HepG2 (cell line): ENCODE measurements around the gene MARCHF2. TPM values are rescaled to one million over a fixed set of nuclear protein-coding genes. Genes with fewer than 3 reads are reported as not detected.

Experiments used
- CREB1 ChIP-seq, 2 experiments: fragments of 450-650 bp in 1 of 2; IDR thresholded peaks; 2 replicates each; pipeline ENCODE4 v1.6.1; 2016 to 2017; ENCODE audit warnings: control low read depth in 1 of 2, mild to moderate bottlenecking in 1 of 2, missing compliant biosample characterization in 1 of 2, missing genetic modification characterization in 1 of 2
- DPF2 ChIP-seq: sonication (generic); formaldehyde crosslinking; IDR thresholded peaks from 2 replicates; pipeline ENCODE4 v1.4.0; 2020; ENCODE audit warnings: mild to moderate bottlenecking, low read depth, missing genetic modification reagents, borderline replicate concordance
- ETS1 ChIP-seq: sonication (generic); formaldehyde crosslinking; IDR thresholded peaks from 2 replicates; pipeline ENCODE4 v1.4.0; 2020; ENCODE audit warnings: missing genetic modification reagents
- EZH2 ChIP-seq: conservative IDR thresholded peaks from 2 replicates; pipeline ENCODE4 v1.6.1; 2012; ENCODE audit warnings: mild to moderate bottlenecking, low read depth, low read length, moderate library complexity
- HDAC1 ChIP-seq: sonication (generic); formaldehyde crosslinking; IDR thresholded peaks from 2 replicates; pipeline ENCODE4 v1.5.1; 2020; ENCODE audit warnings: mild to moderate bottlenecking, missing genetic modification reagents
- JUND ChIP-seq: sonication (generic); formaldehyde crosslinking; IDR thresholded peaks from 2 replicates; pipeline ENCODE4 v1.8.0; 2022; ENCODE audit warnings: mild to moderate bottlenecking, missing genetic modification reagents
- MED1 ChIP-seq: sonication (generic); formaldehyde crosslinking; IDR thresholded peaks from 2 replicates; pipeline ENCODE4 v1.4.0; 2020; ENCODE audit warnings: missing genetic modification reagents
- NR2F6 ChIP-seq, 2 experiments: IDR thresholded peaks; 2 replicates each; pipeline ENCODE4 v1.6.1; 2016; ENCODE audit warnings: antibody characterized with exemption in 1 of 2, mild to moderate bottlenecking in 1 of 2
- RFX5 ChIP-seq: IDR thresholded peaks from 2 replicates; pipeline ENCODE4 v1.6.1; 2011; ENCODE audit warnings: low read depth, low read length, improper control_type of control experiment
- RFXAP ChIP-seq: sonication (generic); formaldehyde crosslinking; IDR thresholded peaks from 2 replicates; pipeline ENCODE4 v1.4.0; 2020; ENCODE audit warnings: missing genetic modification reagents, borderline replicate concordance
- SKI ChIP-seq: fragments of 450-650 bp; IDR thresholded peaks from one replicate; pipeline ENCODE4 v1.6.1; 2018; ENCODE audit warnings: mild to moderate bottlenecking; ENCODE audit not compliant: partially characterized antibody
- SMC3 ChIP-seq: IDR thresholded peaks from 2 replicates; pipeline ENCODE4 v1.6.1; 2011; ENCODE audit warnings: low read length, improper control_type of control experiment
- TAF1 ChIP-seq: sonication (generic); formaldehyde crosslinking; IDR thresholded peaks from 2 replicates; pipeline ENCODE4 v1.4.0; 2020; ENCODE audit warnings: missing genetic modification reagents
- TBX2 ChIP-seq: sonication (generic); formaldehyde crosslinking; IDR thresholded peaks from 2 replicates; pipeline ENCODE4 v1.5.0; 2020; ENCODE audit warnings: missing genetic modification reagents, mild to moderate bottlenecking, borderline replicate concordance
- TEAD3 ChIP-seq: optimal IDR thresholded peaks from 2 replicates; pipeline ENCODE3; 2016; ENCODE audit warnings: borderline replicate concordance
- ZFP37 ChIP-seq: sonication (generic); formaldehyde crosslinking; IDR thresholded peaks from 2 replicates; pipeline ENCODE4 v1.4.0; 2020; ENCODE audit warnings: missing genetic modification reagents, borderline replicate concordance
- ZHX2 ChIP-seq, 2 experiments: sonication (generic) in 1 of 2; formaldehyde crosslinking in 1 of 2; IDR thresholded peaks; 2 replicates each; pipeline versions ENCODE4 v1.6.1 to v1.9.0; 2014 to 2022; ENCODE audit warnings: antibody characterized with exemption in 1 of 2, borderline replicate concordance in 1 of 2, inconsistent platforms in 1 of 2, low read depth in 1 of 2, missing genetic modification reagents in 1 of 2
- ZMYM2 ChIP-seq: sonication (generic); formaldehyde crosslinking; IDR thresholded peaks from 2 replicates; pipeline ENCODE4 v1.8.0; 2022; ENCODE audit warnings: mild to moderate bottlenecking, missing genetic modification reagents
- ZNF367 ChIP-seq: sonication (generic); formaldehyde crosslinking; IDR thresholded peaks from 2 replicates; pipeline ENCODE4 v1.4.0; 2020; ENCODE audit warnings: missing genetic modification reagents, borderline replicate concordance
- ZNF788 ChIP-seq: sonication (generic); formaldehyde crosslinking; IDR thresholded peaks from 2 replicates; pipeline ENCODE4 v1.5.0; 2020; ENCODE audit warnings: mild to moderate bottlenecking, missing genetic modification reagents, borderline replicate concordance
- polyA plus RNA-seq, 8 experiments: library from polyadenylated mRNA; depleted of rRNA in 3 of 8; stranded (reverse) in 7 of 8; unstranded in 1 of 8; fragments of >200 nt; fragmentation: Illumina TruSeq in 4 of 8; extraction: Trizol in 4 of 8; gene quantifications; 2 replicates each; pipeline versions ENCODE4 v1.2.1 to v1.2.3, GENCODE V29; 2011 to 2016; ENCODE audit warnings: low read depth in 4 of 8, missing spikeins in 1 of 8, mixed read lengths in 1 of 8; ENCODE audit not compliant: insufficient read depth in 1 of 8
- total RNA-seq, 5 experiments: library from RNA; depleted of rRNA; stranded (reverse); fragments of >200 nt; fragmentation: Illumina TruSeq; extraction: Trizol; gene quantifications; 2 replicates each; pipeline ENCODE4 v1.2.3, GENCODE V29; 2016; ENCODE audit warnings: low read depth in 1 of 5
- TF ChIP-seq, protein P1 (sequence below): sonication (generic); formaldehyde crosslinking; IDR thresholded peaks from 2 replicates; pipeline ENCODE4 v1.5.0; 2020; ENCODE audit warnings: mild to moderate bottlenecking, missing genetic modification reagents

The MARCHF2 gene
- total and polyA plus RNA-seq, 2 of the 13 experiments (the other 11 are each of a cell fraction or from before 2014, with no cell fraction given): 12.7 to 13.0 TPM

- no peak for TF ChIP-seq TAF1
- TF ChIP-seq ZNF788: no peak
- TF ChIP-seq TEAD3 (CRISPR knock-in tag): peak; percentile 59
- 0 out of 2 replicates have a peak, but pooled peaks have one; percentile 1 for TF ChIP-seq SMC3
- TF ChIP-seq MED1: 0 out of 2 replicates have a peak, but pooled peaks have one; percentile 52
- TF ChIP-seq RFX5: peak; percentile 83
- no peak for TF ChIP-seq ZNF367 (CRISPR knock-in tag)
- peak; percentile 73 for TF ChIP-seq SKI
- TF ChIP-seq RFXAP (CRISPR knock-in tag): no peak
- peak; percentile 81 for TF ChIP-seq CREB1 (IDR thresholded peaks at IDR 0.05)
- TF ChIP-seq CREB1 (CRISPR knock-in tag; IDR thresholded peaks at IDR 0.05): peak; percentile 68
- 0 out of 2 replicates have a peak, but pooled peaks have one; percentile 9 for TF ChIP-seq ZFP37
- TF ChIP-seq NR2F6 (IDR thresholded peaks at IDR 0.05): peak; percentile 13; the same call in 1 of the 2 replicates
- TF ChIP-seq NR2F6 (CRISPR knock-in tag; IDR thresholded peaks at IDR 0.05): peak; percentile 46; the same call in 1 of the 2 replicates
- peak; percentile 53; the same call in 1 of the 2 replicates for TF ChIP-seq DPF2
- no peak for TF ChIP-seq EZH2
- TF ChIP-seq ETS1 (CRISPR knock-in tag): no peak
- TF ChIP-seq, protein P1, sequence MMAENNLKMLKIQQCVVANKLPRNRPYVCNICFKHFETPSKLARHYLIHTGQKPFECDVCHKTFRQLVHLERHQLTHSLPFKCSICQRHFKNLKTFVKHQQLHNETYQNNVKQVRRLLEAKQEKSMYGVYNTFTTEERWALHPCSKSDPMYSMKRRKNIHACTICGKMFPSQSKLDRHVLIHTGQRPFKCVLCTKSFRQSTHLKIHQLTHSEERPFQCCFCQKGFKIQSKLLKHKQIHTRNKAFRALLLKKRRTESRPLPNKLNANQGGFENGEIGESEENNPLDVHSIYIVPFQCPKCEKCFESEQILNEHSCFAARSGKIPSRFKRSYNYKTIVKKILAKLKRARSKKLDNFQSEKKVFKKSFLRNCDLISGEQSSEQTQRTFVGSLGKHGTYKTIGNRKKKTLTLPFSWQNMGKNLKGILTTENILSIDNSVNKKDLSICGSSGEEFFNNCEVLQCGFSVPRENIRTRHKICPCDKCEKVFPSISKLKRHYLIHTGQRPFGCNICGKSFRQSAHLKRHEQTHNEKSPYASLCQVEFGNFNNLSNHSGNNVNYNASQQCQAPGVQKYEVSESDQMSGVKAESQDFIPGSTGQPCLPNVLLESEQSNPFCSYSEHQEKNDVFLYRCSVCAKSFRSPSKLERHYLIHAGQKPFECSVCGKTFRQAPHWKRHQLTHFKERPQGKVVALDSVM: peak; percentile 98
- TF ChIP-seq TBX2: 0 out of 2 replicates have a peak, but pooled peaks have one; percentile 36
- TF ChIP-seq ZMYM2 (CRISPR knock-in tag): 0 out of 2 replicates have a peak, but pooled peaks have one; percentile 42
- TF ChIP-seq HDAC1 (CRISPR knock-in tag): 0 out of 2 replicates have a peak, but pooled peaks have one; percentile 17
- TF ChIP-seq JUND: peak; percentile 77
- peak; percentile 73; the same call in 1 of the 2 replicates for TF ChIP-seq ZHX2 (IDR thresholded peaks at IDR 0.05; ENCODE audit: low read depth)
- TF ChIP-seq ZHX2 (CRISPR knock-in tag; IDR thresholded peaks at IDR 0.05; ENCODE audit: borderline replicate concordance): no peak
Observed at GRCh38 chr19:8423817-8424223, 10.7 kb downstream of the MARCHF2 start (continued).
